HG03025 (cell line): ENCODE data around the gene CYRIA.

Experiments used
- ATAC-seq: cut with Tn5 transposase; IDR thresholded peaks from one replicate; pipeline ENCODE4 v1.9.1; 2021; ENCODE audit warnings: mild to moderate bottlenecking, moderate library complexity; ENCODE audit not compliant: unreplicated experiment, low FRiP score

CYRIA gene

GRCh38 chr2:16671760-16672159, 6.1 kb upstream of the CYRIA start:
- ATAC-seq, result no peak

DNA sequence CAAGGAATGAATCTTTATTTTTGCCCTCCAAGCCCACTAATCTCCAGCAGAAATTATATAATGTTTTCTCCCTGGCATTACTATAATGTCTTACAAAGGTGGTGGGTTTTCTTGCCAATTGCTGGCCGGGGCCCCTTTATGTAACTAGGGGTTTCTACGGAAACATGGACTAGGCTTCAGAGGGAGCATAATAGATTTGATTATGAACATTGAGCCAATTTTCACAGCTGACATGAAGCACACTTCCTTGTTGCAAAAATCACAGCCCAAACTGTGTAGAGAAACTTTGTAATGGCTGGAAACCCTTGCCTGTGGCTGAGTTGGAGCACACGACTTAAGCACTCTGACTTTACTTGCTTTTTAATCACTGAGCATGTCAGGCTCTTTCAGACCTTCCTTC, 3.8 kb upstream of the CYRIA start:
- no peak for ATAC-seq

- ATAC-seq, result no peak
Measured at GRCh38 chr2:16666449-16666801, 791 bp upstream of the CYRIA start.

- ATAC-seq, result no peak
Measured at GRCh38 chr2:16664809-16665747, 556 bp downstream of the CYRIA start.

DNA sequence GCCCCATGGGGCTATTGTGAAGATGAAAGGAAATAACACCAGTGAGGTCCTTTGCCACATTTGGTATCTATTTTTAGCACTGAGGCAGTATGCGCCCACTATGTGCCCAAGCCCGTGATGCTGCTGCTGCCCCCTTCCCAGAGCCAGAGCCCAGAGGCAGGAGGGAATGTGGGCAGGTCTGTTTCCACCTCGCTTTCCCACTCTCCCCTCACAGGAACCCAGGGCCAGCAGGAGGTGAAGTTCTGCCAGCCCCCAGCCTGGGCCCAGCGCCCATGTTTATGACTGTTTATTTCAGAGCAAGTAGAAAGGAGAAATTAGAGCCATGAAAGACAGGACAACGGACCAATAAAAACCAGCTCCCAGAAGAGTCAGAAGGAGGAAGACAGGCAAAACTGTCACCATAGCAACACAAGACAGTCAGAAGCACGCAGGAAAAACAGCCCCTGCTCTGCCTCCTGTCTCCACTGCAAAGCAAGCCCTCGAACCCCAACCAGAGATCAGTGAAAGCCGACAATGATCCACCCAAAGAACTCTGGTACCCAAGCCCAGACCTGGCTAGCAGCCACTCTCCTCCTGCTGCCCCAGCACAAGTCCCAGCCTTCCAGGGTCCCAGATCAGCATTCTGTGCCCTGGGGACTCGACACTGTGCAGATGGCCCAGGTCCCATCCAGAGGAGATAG, 1.4 kb downstream of the CYRIA start:
- no peak for ATAC-seq

DNA sequence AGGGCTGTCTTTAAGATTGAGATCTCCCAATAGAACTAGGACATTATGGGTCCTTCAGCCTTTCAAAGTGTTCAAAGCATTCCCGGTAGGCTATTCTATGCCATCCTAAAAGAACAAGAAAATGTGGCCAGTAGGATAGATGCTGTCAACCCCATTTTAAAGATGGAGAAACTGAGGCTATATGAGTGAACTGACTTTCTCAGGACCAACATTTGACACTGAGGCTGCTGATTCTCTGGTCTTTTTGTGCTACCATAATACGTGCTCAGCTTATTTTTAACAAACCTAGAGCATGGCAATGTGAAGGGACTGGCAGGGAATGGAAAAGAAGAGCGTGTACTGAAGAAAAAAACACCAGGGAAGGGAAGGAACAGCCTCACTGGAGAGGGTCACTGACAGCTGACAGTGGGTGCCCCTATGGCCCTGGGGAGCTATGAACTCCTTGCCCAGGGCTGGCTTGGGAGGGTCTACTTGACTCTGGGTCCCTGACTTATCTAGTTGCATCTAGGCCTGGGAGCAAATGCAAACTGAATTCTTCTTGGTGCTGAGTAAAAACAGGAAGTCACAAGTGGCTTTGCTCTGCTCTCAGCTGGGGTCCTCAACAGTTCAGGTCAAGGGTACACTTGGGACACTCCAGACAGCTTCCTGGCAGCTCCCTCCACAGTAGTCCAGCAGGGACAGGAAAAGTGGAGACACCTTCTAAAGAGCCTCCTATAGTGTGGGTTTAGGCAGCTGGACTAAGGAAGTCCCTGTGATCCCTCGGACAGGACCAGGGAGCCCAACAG, 2.3 kb downstream of the CYRIA start:
- no peak for ATAC-seq

GRCh38 chr2:16661936-16662839, 3.4 kb downstream of the CYRIA start:
- ATAC-seq, result no peak

- no peak for ATAC-seq
Measured at GRCh38 chr2:16661526-16661925, 4.1 kb downstream of the CYRIA start.

DNA sequence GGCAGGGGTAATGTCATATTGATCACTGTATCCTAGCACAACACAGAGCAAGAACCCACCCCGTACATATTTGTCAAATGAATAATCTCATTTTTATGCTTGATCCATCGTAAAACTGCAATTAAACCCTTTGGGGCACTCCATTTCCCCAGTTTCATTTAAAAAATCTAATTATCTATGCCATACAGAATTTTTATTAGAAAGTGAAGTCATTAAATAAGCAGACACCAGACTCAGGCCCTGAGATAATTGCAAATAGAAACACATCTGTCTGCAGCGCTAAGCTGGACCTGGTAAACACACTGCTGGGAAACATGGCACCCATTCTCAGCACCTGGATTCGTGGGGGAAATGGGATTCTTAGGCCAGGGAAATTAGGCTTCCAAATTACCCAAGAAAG, 5.1 kb downstream of the CYRIA start:
- ATAC-seq, result no peak

DNA sequence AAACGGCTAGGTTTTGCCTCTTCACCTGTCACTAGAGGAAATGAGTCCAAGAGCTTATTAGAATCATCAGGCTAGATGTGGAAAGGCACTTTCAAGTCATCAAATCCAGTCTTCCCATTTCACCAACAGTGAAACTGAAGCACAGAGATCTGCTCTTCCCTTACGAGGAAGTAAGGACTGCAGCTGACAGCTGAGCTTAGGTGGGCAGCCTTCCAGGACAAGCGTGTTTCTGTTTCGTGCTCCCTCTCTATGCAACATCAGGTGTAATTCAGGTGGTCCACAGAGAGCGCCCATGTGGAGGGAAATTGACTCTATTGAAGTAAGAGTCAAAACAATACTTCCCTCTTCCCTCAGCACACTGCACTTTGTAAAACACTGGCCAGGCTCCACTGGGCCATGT, 5.5 kb downstream of the CYRIA start:
- ATAC-seq, result no peak

DNA sequence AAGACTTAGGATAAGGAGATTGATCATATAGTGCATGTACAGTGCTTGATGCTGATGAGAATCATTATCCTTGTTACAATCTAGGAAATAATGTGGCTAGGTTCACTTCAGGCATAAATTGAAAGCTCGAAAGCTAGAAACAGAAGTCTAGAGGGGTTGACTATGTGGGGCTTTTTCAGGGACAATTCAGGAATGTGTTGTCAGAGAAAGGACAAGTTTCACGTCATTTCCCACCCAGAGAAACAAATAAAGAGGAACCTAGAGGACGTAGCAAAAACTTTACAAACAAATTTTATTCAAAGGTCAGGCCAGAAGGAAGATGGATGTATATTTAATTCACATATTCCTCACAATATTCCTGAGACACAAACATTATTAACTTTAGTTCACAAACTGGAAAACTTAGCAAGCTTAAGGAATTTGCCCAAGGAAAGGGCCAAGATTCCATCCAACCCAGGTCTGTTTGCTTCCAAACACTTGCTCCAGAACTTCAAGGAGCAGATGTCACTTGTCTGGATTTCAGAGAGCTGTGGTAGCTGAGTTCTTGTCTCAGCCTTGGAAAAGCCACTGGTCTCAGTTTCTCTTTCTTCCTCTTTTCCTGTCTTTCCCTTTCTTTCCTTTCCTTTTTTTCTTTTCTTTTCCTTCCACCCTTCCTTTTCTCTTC, 7.4 kb downstream of the CYRIA start:
- ATAC-seq, result no peak

- no peak for ATAC-seq
Measured at GRCh38 chr2:16657671-16658070, 8.0 kb downstream of the CYRIA start.

GRCh38 chr2:16656784-16657391, 8.7 kb downstream of the CYRIA start:
- peak; percentile 78 for ATAC-seq

- ATAC-seq, result no peak
Measured at GRCh38 chr2:16655905-16656642, 9.6 kb downstream of the CYRIA start.

- no peak for ATAC-seq
Measured at GRCh38 chr2:16655445-16655837, 10.2 kb downstream of the CYRIA start.

DNA sequence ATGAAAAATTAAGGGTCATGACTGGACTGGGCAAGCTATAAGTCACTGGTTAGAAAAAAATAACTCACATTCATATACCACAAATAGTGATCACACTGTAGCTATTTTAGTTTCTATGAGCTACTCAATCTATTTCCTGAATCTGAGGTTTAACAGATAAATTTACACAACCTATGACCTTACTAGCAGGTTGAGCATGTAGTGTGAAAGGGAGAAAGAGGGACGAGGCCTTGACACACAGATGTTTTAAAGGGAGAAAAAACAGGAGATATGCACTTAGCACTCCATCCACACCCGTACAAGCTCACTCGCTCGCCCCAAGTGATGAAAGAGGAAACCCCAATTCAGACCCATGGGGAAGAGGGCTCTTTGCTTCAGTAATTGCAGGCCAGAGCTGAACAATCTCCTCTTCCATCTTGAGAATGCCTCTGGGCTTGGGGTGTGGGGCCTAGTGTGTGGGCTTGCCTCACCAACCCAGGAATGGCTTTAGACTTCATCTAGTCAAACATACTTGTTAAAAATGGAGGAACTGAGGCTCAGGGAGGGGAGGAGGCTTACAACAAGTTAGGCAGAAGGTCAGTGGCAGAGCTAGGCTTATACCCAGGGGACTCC, 10.7 kb downstream of the CYRIA start:
- no peak for ATAC-seq

GRCh38 chr2:16653799-16654198, 11.8 kb downstream of the CYRIA start:
- ATAC-seq, result peak; percentile 50

DNA sequence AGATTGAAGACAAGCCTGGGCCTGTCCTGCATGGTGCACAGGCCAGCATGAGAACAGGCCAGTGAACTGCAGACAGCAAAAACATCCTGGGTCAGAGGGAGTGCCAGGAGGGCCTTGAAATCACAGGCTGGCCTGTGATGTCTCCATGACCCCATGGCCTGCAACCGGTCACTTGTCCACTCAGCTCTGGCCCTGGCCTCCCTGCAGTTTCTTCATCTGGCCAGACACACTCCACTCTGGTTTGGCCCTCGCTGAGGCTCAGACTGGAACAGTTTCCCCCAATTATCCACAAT, 12.6 kb downstream of the CYRIA start:
- no peak for ATAC-seq
